ENCODE data around the gene NRP1.
A peak's percentile ranks its signal among the peaks of the same experiment; 100 is the strongest.

The NRP1 gene

GRCh38 chr10:33314811-33315561, 19.5 kb downstream of the NRP1 start:
- H3K4me3 ChIP-seq (ENCODE audit: low read depth, low read length), result no peak overlapping the region
- DNase-seq (ENCODE audit: low read depth, low spot score), result peak; percentile 59
- in situ Hi-C loops (cut with HindIII; ENCODE audit: low sequenced_read_pairs), result no loop called here
- TF ChIP-seq, protein P1, sequence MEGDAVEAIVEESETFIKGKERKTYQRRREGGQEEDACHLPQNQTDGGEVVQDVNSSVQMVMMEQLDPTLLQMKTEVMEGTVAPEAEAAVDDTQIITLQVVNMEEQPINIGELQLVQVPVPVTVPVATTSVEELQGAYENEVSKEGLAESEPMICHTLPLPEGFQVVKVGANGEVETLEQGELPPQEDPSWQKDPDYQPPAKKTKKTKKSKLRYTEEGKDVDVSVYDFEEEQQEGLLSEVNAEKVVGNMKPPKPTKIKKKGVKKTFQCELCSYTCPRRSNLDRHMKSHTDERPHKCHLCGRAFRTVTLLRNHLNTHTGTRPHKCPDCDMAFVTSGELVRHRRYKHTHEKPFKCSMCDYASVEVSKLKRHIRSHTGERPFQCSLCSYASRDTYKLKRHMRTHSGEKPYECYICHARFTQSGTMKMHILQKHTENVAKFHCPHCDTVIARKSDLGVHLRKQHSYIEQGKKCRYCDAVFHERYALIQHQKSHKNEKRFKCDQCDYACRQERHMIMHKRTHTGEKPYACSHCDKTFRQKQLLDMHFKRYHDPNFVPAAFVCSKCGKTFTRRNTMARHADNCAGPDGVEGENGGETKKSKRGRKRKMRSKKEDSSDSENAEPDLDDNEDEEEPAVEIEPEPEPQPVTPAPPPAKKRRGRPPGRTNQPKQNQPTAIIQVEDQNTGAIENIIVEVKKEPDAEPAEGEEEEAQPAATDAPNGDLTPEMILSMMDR (IDR thresholded peaks at IDR 0.05; ENCODE audit: low read depth, low read length), result no peak

DNA sequence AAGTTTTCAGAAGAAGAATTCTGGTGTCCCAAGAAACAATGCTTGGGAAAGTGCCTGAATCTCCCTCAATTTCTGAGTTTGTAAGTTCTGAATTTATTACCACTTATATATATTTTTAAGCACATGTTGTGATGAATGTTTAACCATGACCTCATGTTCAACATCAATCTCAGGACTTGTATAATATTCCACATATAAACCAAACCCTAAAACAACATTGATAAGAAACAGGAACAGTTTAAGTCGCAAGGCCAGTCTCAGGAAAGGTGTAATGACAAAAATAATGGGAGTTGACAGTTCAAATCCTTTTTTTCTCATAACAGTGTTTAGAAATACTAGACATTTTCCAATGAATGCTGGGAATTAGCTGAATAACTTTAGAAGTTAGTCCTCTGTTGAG, 22.8 kb downstream of the NRP1 start:
- no peak for DNase-seq (ENCODE audit: low read depth, low spot score)
- TF ChIP-seq, protein P1 (IDR thresholded peaks at IDR 0.05; ENCODE audit: low read depth, low read length), result no peak
- H3K4me3 ChIP-seq (ENCODE audit: low read depth, low read length), result no peak overlapping the region
- in situ Hi-C loops (cut with HindIII; ENCODE audit: low sequenced_read_pairs), result no loop called here

DNA sequence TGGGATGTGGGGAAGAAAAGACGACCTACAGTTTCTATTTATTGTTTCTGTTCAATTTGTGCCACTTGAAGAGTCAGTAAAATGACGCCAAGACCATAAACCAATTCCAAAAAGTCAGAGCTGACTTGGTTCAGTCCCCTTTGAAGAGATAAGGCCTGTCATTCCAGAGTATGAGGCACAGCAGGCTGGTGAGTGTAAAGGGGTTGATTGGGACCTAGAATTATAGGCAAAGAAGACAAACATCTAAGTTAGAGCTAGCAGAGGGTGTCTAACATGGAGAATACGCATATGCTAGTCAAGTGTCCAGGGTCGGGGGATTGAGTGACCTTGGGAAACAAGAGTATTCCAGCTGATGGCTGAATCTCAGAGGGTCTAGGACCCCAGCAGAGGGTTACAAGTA, 23.6 kb downstream of the NRP1 start:
- in situ Hi-C loops (cut with HindIII; ENCODE audit: low sequenced_read_pairs), result no loop called here
- DNase-seq (ENCODE audit: low read depth, low spot score), result no peak
- TF ChIP-seq, protein P1 (IDR thresholded peaks at IDR 0.05; ENCODE audit: low read depth, low read length), result no peak
- H3K4me3 ChIP-seq (ENCODE audit: low read depth, low read length), result no peak overlapping the region

DNA sequence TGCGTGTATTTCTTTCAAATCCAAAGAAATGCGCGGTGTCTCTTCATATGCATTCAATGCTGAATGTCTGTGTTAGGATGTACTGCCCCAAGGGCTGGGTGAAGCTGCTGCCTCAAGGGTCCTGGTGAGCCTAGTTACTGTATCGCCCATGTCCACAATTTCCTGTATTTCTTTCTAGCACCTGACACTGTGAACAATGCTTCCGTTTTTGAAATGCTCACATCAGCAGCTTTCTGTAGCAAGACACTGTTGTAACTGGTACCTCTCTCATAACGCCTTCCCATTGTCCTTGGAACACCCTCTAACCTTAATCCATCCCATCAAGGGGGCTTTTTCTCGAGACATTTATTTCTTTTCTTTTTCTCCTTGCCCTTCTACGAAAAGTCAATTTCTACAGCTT, 25.1 kb downstream of the NRP1 start:
- no peak for DNase-seq (ENCODE audit: low read depth, low spot score)
- no peak overlapping the region for H3K4me3 ChIP-seq (ENCODE audit: low read depth, low read length)
- TF ChIP-seq, protein P1 (IDR thresholded peaks at IDR 0.05; ENCODE audit: low read depth, low read length), result no peak
- in situ Hi-C loops (cut with HindIII; ENCODE audit: low sequenced_read_pairs), result no loop called here

GRCh38 chr10:33307835-33308234, 26.6 kb downstream of the NRP1 start:
- DNase-seq (ENCODE audit: low read depth, low spot score), result no peak
- TF ChIP-seq, protein P1 (IDR thresholded peaks at IDR 0.05; ENCODE audit: low read depth, low read length), result no peak
- in situ Hi-C loops (cut with HindIII; ENCODE audit: low sequenced_read_pairs), result no loop called here
- no peak overlapping the region for H3K4me3 ChIP-seq (ENCODE audit: low read depth, low read length)

- no peak overlapping the region for H3K4me3 ChIP-seq (ENCODE audit: low read depth, low read length)
- TF ChIP-seq, protein P1 (IDR thresholded peaks at IDR 0.05; ENCODE audit: low read depth, low read length), result no peak
- in situ Hi-C loops (cut with HindIII; ENCODE audit: low sequenced_read_pairs), result no loop called here
- no peak for DNase-seq (ENCODE audit: low read depth, low spot score)
Measured at GRCh38 chr10:33306701-33307519, 27.6 kb downstream of the NRP1 start.
